Immature natural killer cell (primary cell): ENCODE results near the gene IFT74. TPM values are rescaled to one million over a fixed set of nuclear protein-coding genes. Genes with fewer than 3 reads are reported as not detected.

Experiments used
- DNase-seq, 3 donors: peaks; one replicate each; pipeline ENCODE4 v3.0.0; 2022; ENCODE audit warnings: mixed read lengths in 1 of 3
- H3K27ac Mint-ChIP-seq, 6 donors: one replicate each; pipeline ENCODE4 v1.8.0; 2020; ENCODE audit warnings: mixed read lengths in 6 of 6, mild to moderate bottlenecking in 5 of 6, inconsistent platforms in 4 of 6, moderate library complexity in 3 of 6
- H3K27me3 Mint-ChIP-seq, 3 donors: one replicate each; pipeline ENCODE4 v1.8.0; 2020 to 2021; ENCODE audit warnings: low read depth in 3 of 3, mild to moderate bottlenecking in 3 of 3, mixed read lengths in 3 of 3, moderate library complexity in 3 of 3, inconsistent platforms in 1 of 3
- H3K36me3 Mint-ChIP-seq, 3 donors: one replicate each; pipeline ENCODE4 v1.8.0; 2020; ENCODE audit warnings: mixed read lengths in 3 of 3, inconsistent platforms in 2 of 3, mild to moderate bottlenecking in 2 of 3
- H3K4me1 Mint-ChIP-seq, 2 donors: one replicate each; pipeline ENCODE4 v1.8.0; 2020; ENCODE audit warnings: inconsistent platforms in 2 of 2, mild to moderate bottlenecking in 2 of 2, mixed read lengths in 2 of 2, moderate library complexity in 1 of 2
- H3K4me3 Mint-ChIP-seq, 5 donors: one replicate each; pipeline ENCODE4 v1.8.0; 2020; ENCODE audit warnings: mild to moderate bottlenecking in 5 of 5, mixed read lengths in 5 of 5, inconsistent platforms in 3 of 5, moderate library complexity in 3 of 5
- H3K9me3 Mint-ChIP-seq, 6 donors: one replicate each; pipeline ENCODE4 v1.8.0; 2020; ENCODE audit warnings: mild to moderate bottlenecking in 6 of 6, mixed read lengths in 6 of 6, inconsistent platforms in 4 of 6, moderate library complexity in 3 of 6
- polyA plus RNA-seq, 3 donors: library from polyadenylated mRNA; unstranded; fragments of 300-500 nt; fragmentation: Illumina TruSeq; gene quantifications; one replicate each; pipeline ENCODE4 v1.2.3, GENCODE V29; 2021

Gene IFT74
- 1 to 10 TPM; 4.3 to 9.7 (median 4.6) TPM for polyA plus RNA-seq

DNA sequence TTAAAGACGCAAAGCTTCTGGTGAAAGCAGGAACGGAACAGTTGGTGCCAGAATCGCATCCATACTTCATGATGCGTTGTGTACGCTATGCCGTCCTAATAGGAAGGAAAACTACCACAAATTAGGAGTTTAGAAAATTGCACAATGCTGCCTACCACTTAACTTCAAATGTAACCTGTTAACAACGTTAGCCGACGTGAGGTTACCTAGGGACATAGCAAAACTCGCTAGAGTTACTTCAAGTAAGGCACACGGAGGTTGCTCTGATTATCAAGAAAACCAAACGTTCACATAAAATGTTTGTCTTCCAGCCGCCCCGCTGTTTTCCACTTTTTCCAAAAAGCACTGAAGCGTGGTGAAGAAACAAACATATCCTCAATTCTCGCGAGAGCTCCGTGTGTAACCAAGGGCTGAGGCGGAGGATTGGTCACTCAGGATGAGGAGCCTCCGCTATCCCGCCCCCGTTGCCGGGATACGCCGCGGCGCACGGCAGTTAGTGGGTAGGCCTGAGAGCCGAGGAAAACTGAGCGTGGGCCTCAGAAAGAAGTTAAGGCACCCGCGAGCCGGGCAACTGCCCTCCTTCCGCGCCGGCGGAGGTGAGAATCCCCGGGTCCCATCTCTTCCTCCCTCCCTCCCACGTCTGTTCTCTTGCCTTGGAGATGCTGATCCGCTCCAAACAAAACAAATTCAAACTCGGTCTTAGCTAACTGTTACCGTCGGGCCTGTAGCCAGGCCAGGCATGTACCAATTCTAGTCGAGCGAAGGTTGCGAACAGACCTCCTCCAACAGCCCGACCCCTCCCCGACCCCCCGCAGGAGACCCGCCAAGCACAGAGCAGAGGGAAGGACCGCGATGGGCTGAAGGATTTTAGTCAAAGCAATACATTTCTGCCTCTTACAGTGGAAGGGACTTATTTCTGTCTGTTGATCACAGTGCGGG lies at the start of gene IFT74:
IFT74 (plus strand) TSS at position 492 of the 939 bp plus-strand sequence. CDS start 5,556 bp downstream, outside the sequence.
- DNase-seq = peak; percentile 93 to 94 (median 93)
- peak within 1 kb of the TSS; percentile 89 to 96 (median 92) for H3K4me3 Mint-ChIP-seq
- H3K36me3 Mint-ChIP-seq = no peaks in the 10 kb centered on the region
- H3K4me1 Mint-ChIP-seq = peaks cover 27 to 32% of the 10 kb centered on the region in 2 donors
- H3K9me3 Mint-ChIP-seq = no peaks in the 10 kb centered on the region
- H3K27me3 Mint-ChIP-seq = peaks cover 0 to 3% (median 2%) of the 10 kb centered on the region in 3 donors
- H3K27ac Mint-ChIP-seq = peak within 1 kb of the TSS; percentile 85 to 96 (median 92)

DNA sequence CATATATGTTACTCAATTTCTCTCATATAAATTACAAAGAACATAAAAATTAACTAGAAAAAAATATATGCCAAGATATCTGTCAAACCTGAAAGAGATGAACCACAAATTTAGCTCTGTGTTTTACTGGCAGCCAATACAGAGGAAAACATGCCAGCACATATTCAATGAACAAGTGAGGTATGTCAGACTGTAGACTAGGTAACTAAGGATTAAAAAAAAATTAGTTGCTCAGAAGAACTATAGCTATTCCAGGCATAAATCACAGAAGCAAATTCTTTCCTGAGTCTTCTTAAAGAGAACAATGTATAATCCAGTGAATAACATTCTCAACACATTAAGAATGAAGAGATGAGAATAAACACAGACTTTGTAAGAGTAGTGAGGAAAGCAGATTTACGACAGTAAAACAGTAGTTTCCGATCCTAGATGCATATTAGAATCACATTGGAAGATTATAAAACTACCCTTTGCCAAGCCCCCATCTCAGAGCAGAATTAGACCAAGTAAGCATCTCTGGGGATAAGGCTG lies 43.0 kb upstream of the IFT74 start:
- Mint-ChIP-seq H3K4me1 (no peaks in the 10 kb centered on the region), H3K4me3 (no peak overlapping the region), H3K36me3 (peaks cover 21 to 57% (median 33%) of the 10 kb centered on the region in 3 donors), H3K9me3 (no peaks in the 10 kb centered on the region), H3K27me3 (peaks cover 0 to 2% (median 0%) of the 10 kb centered on the region in 3 donors), H3K27ac (no peak overlapping the region)
- no peak for DNase-seq

DNA sequence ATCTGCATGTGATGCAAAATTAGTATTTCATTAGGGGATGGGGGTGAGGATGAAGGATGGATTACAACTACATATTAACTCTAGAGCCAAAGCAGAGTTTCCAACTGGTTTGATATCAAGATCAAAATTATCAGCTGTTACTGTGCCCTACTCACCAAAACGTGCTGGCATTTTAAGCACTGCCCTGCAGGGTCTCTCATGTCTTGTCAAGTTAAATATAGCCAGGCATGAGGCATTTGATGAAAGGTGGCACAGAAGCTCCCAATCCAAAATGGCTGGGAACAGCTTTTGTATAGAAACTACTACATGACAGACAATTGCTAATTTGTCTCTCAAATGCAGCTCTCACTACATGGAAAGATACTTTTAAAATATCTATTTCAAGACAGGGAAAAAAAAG lies 36.5 kb upstream of the IFT74 start:
- H3K9me3 Mint-ChIP-seq = no peaks in the 10 kb centered on the region
- no peaks in the 10 kb centered on the region for H3K4me1 Mint-ChIP-seq
- no peak for DNase-seq
- peaks cover 0 to 2% (median 0%) of the 10 kb centered on the region in 3 donors for H3K27me3 Mint-ChIP-seq
- H3K4me3 Mint-ChIP-seq = no peak overlapping the region
- no peak overlapping the region for H3K27ac Mint-ChIP-seq
- H3K36me3 Mint-ChIP-seq = peaks cover 39 to 77% (median 54%) of the 10 kb centered on the region in 3 donors

DNA sequence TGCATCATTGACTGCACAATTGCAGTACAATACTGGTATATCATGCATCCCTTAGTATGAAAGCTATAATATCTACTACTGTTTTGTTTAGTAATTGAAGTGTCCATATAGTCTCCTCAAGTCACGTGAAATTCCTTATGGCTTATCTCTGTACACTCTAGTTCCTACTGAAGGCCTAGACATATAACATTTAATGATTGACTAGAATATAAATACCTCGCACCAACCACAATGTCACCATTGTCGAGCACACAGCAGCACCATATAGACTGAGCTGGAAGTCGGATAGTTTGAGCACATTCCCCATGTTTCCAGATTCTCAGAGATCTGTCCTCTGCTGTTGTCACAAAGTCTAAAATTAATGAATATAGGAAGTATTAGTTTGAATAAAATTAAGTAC lies 30.6 kb upstream of the IFT74 start:
- Mint-ChIP-seq H3K9me3 (no peaks in the 10 kb centered on the region), H3K36me3 (peaks cover 34 to 52% (median 45%) of the 10 kb centered on the region in 3 donors), H3K27me3 (no peaks in the 10 kb centered on the region), H3K4me1 (peaks cover 2 to 7% of the 10 kb centered on the region in 2 donors), H3K27ac (no peak overlapping the region), H3K4me3 (no peak overlapping the region)
- DNase-seq = no peak

DNA sequence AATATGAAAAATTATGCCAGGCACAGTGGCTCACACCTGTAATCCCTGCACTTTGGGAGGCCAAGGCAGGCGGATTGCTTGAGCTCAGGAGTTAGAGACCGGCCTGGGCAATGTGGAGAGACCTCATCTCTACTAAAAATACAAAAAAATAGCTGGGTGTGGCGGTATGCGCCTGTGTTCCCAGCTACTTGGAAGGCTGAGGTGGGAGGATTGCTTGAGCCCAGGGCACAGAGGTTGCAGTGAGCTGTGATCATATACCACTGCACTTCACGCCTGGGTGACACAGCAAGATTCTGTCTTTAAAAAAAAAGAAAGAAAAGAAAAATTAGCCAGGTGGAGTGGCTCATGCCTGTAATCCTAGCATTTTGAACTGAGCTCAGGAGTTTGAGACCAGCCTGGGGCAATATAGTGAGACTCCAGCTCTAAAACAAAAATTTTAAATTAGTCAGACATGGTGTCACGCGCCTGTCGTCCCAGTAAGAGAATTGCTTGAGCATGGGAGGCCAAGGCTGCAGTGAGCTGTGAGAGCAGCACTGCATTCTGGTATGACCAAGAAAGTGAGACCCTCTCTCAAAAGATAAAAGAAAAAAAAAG lies 27.2 kb upstream of the IFT74 start:
- no peak overlapping the region for H3K4me3 Mint-ChIP-seq
- peaks cover 21 to 33% (median 26%) of the 10 kb centered on the region in 3 donors for H3K36me3 Mint-ChIP-seq
- no peaks in the 10 kb centered on the region for H3K27me3 Mint-ChIP-seq
- H3K9me3 Mint-ChIP-seq = no peaks in the 10 kb centered on the region
- no peak for DNase-seq
- H3K27ac Mint-ChIP-seq = no peak overlapping the region
- H3K4me1 Mint-ChIP-seq = peaks cover 5 to 27% of the 10 kb centered on the region in 2 donors

DNA sequence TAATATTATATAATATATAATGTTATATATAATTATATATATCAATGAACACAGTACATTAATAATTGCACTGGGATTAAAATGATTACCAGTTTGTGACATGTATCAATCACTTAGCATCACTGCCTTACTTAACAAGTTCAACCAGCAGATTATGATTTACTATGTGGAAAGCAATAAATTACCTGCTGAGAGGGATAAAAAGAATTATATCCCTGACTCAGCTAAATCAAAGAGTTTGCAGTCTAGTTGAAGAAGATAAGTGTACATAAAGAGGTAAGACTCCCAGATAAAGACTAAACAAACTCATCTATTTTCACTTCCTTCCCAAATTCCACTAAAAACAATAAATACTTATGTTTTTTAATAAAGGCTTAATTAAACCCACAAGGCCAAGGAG lies 20.4 kb upstream of the IFT74 start:
- Mint-ChIP-seq H3K27ac (no peak overlapping the region), H3K36me3 (peaks cover 4 to 13% (median 11%) of the 10 kb centered on the region in 3 donors), H3K27me3 (no peaks in the 10 kb centered on the region), H3K9me3 (peaks cover 0 to 9% (median 6%) of the 10 kb centered on the region in 6 donors), H3K4me3 (no peak overlapping the region), H3K4me1 (peaks cover 43 to 83% of the 10 kb centered on the region in 2 donors)
- no peak for DNase-seq

DNA sequence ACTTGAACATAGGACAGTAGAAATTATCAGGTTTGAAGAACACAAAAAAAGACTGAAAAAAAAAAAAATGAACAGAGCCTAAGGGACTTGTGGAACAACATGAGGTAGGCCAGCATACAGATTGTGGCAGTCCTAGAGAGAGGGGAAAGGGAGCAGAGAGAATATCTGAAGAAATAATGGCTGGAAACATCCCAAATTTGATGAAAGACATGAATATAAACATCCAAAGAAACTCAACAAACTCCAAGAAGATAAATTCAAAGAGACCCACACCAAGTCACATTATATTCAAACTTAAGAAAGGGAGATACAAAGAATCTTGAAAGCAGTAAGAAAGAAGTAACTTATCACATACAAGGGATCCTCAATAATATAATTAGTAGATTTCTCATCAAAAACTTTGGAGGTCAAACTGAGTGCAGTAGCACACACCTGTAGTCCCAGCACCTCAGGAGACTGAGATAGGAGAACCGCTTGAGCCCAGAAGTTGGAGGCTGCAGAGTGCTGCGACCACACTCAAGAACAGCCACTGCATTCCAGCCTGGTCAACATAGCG lies 18.3 kb upstream of the IFT74 start:
- H3K4me1 Mint-ChIP-seq = peaks cover 54 to 87% of the 10 kb centered on the region in 2 donors
- H3K9me3 Mint-ChIP-seq = peaks cover 0 to 9% (median 6%) of the 10 kb centered on the region in 6 donors
- peak overlapping the region in 1 of 6 donors; percentile 45 for H3K27ac Mint-ChIP-seq
- peaks cover 4 to 11% (median 8%) of the 10 kb centered on the region in 3 donors for H3K36me3 Mint-ChIP-seq
- H3K4me3 Mint-ChIP-seq = peak overlapping the region in 1 of 5 donors; percentile 2
- no peaks in the 10 kb centered on the region for H3K27me3 Mint-ChIP-seq
- DNase-seq = no peak

DNA sequence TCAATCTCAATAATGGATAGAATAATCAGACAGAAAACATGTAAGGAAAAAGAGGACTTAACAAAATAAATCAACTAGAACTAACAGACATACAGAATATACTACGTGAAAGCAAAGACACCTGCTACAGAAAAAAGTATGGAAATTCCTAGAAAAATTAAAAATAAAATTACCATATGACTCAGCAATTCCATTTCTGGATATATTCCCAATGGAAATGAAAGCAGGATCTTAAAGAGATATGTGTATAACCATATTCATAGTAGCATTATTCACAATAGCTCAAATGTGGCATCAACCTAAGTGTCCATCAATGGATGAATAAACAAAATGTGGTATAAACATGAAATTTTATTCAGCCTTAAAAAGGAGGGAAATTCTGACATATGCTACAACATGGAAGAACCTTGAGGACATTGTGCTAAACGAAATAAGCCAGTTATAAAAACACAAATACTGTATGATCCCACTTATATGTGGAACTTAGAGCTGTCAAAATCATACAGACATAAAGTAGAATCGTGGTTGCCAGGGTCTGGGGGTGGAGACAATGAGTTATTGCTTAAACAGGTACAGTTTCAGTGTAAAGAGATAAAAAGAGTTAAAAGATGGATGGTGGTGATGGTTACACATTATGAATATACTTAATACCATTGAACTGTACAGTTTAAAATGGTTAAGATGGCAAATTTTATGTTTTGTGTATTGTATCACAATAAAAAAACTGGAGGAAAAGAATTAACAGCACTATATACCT lies 16.1 kb upstream of the IFT74 start:
- Mint-ChIP-seq H3K27me3 (no peaks in the 10 kb centered on the region), H3K27ac (peak overlapping the region; percentile 0 to 64 (median 28)), H3K9me3 (peaks cover 0 to 9% (median 6%) of the 10 kb centered on the region in 6 donors), H3K4me1 (peaks cover 71 to 91% of the 10 kb centered on the region in 2 donors), H3K36me3 (peaks cover 4 to 11% (median 8%) of the 10 kb centered on the region in 3 donors), H3K4me3 (peak overlapping the region in 3 of 5 donors; percentile 2 to 9 (median 6))
- no peak for DNase-seq

DNA sequence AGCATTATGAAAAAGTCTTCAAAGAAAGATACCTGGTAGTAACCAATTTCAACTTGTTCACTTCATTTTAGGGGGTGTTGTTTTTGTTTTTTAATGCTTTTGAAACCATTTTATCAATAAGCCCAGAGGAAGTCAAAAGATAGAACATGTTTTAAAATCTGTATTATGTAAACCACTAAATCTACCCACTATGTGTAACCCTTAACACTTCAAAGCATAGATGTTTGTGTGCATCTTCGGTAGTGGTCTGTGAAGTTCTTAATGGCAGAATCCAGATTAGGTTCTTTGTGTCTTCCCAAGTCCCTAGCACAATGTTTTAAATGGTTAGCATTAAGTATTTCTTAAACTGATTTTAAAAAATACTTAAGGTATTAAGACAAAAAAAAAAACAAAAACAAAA lies 15.4 kb upstream of the IFT74 start:
- Mint-ChIP-seq H3K36me3 (peaks cover 4 to 11% (median 8%) of the 10 kb centered on the region in 3 donors), H3K4me3 (peak overlapping the region in 2 of 5 donors; percentile 2 to 9), H3K4me1 (peaks cover 72 to 91% of the 10 kb centered on the region in 2 donors), H3K27ac (peak overlapping the region; percentile 0 to 71 (median 30)), H3K9me3 (peaks cover 0 to 9% (median 6%) of the 10 kb centered on the region in 6 donors), H3K27me3 (no peaks in the 10 kb centered on the region)
- no peak for DNase-seq

DNA sequence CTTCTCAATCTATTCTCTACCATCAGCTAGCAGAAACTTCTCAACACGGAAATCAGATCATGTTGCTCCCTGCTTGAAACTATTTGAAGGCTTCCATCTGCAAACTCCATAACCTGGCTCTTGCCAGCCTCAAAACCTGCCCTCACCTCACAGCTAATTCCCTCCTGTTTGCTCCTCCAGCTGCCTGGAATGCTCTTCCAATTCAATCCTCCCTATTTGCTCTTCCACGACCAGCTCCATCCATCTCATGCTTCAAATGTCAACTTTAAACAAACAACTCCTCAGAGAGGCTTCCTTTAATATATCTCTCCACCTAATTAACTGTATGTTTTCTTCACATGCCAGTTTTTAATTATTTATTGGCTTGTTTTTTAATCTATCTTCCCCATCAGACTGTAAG lies 10.6 kb upstream of the IFT74 start:
- peaks cover 61 to 71% of the 10 kb centered on the region in 2 donors for H3K4me1 Mint-ChIP-seq
- peaks cover 7 to 15% (median 11%) of the 10 kb centered on the region in 3 donors for H3K27me3 Mint-ChIP-seq
- peak overlapping the region; percentile 98 to 100 (median 100) for H3K27ac Mint-ChIP-seq
- no peaks in the 10 kb centered on the region for H3K9me3 Mint-ChIP-seq
- DNase-seq = no peak
- H3K36me3 Mint-ChIP-seq = no peaks in the 10 kb centered on the region
- H3K4me3 Mint-ChIP-seq = peak overlapping the region; percentile 95 to 99 (median 98)

DNA sequence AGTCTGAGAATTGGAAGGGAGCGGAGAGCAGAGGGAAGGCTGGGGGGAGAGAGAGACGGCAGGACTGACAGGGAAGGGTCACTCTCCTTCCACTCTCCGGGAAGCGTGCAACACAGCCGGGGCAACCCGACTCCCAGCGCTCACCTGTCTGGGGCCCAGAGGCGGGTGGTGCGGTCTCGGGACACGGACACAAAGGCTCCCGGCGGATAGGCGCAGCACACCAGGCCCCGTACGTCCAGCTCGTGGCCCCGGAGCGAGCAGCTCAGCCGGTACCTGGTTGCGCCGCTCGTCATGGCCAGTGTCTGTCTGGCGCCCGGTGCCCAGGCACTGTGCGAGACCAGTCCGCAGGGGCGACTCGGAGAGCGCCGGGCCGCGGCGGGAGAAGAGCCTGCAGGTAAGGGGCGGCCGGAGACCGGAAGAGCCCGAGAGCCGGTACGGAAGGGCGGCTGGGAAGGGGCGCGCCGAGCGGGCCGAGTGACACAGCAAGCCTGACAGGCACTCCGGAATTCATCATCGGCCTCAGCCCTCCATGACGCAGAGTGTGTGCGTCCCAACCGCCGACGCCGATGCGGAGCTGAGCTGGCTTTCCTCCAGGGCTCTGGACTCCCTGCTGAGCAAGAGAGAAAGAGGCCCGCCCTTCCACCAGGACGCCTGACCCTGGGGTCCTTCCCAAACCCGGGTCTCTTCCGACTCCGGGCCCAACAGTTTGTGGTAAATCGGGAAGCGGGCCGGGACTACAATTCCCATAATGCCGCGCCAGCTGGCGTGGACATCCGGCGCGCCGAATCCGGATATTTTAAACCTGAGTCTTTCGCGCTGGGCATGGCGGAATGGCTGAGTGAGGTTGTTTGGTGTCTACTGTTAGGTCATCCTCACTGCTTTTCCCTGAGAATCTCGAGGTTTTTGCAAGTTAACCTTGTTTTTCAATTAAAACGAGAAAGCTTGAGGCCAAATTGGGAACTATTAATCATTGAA lies 9.2 kb upstream of the IFT74 start, which contains the start of gene PLAA:
PLAA (minus strand) TSS at position 490 of the 975 bp plus-strand sequence; CDS start at position 293, 197 bp downstream.
- Mint-ChIP-seq H3K4me1 (peaks cover 49 to 56% of the 10 kb centered on the region in 2 donors), H3K27me3 (peaks cover 7 to 15% (median 11%) of the 10 kb centered on the region in 3 donors), H3K4me3 (peak within 1 kb of the TSS; percentile 95 to 99 (median 98)), H3K27ac (peak within 1 kb of the TSS; percentile 98 to 100 (median 100)), H3K36me3 (no peaks in the 10 kb centered on the region), H3K9me3 (no peaks in the 10 kb centered on the region)
- peak; percentile 89 to 92 (median 90) for DNase-seq

DNA sequence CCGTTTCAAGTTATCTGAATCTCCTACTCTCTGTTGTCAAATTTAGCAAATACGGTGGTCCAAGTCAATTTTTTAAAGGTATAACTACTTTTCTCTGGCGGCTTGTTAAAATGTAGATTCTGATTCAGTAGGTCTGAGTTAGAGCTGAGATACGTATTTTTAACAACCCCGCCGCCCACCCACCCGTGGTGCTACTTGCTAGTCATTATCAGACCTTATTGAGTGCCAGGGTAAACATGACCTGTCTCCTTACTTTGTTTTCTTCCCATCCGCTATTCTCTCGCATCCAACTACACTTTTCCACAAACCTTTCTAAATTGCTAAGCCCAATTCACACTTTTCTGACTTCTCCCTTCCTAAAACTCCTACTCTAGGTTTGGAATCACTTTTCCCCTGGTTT lies 8.5 kb upstream of the IFT74 start:
- no peaks in the 10 kb centered on the region for H3K9me3 Mint-ChIP-seq
- H3K4me1 Mint-ChIP-seq = peaks cover 46 to 50% of the 10 kb centered on the region in 2 donors

More for the DNA sequence above, 8.5 kb upstream of the IFT74 start:
- Mint-ChIP-seq H3K27me3 (peaks cover 7 to 15% (median 11%) of the 10 kb centered on the region in 3 donors), H3K27ac (peak overlapping the region; percentile 98 to 100 (median 100)), H3K4me3 (peak overlapping the region; percentile 95 to 99 (median 98)), H3K36me3 (no peaks in the 10 kb centered on the region)
- no peak for DNase-seq
